HEK293 (cell line): ENCODE results near the gene SQSTM1.
A peak's percentile ranks its signal among the peaks of the same experiment; 100 is the strongest.

Experiments
- CTCF ChIP-seq: fragments of 450-650 bp; formaldehyde crosslinking; IDR thresholded peaks from 2 replicates; pipeline ENCODE4 v1.5.1; 2016; ENCODE audit warnings: missing biosample characterization, missing genetic modification characterization
- EGR2 ChIP-seq: fragments of 450-650 bp; formaldehyde crosslinking; IDR thresholded peaks from 2 replicates; pipeline ENCODE4 v1.5.1; 2016; ENCODE audit warnings: low read depth, missing biosample characterization, missing genetic modification characterization
- HIC1 ChIP-seq: fragments of 450-650 bp; formaldehyde crosslinking; IDR thresholded peaks from 2 replicates; pipeline ENCODE4 v1.5.1; 2016; ENCODE audit warnings: missing biosample characterization, missing genetic modification characterization
- KLF1 ChIP-seq: fragments of 450-650 bp; formaldehyde crosslinking; IDR thresholded peaks from 2 replicates; pipeline ENCODE4 v1.5.1; 2016; ENCODE audit warnings: missing biosample characterization, missing genetic modification characterization
- KLF7 ChIP-seq: fragments of 450-650 bp; formaldehyde crosslinking; IDR thresholded peaks from 2 replicates; pipeline ENCODE4 v1.5.1; 2016; ENCODE audit warnings: missing biosample characterization, missing genetic modification characterization, borderline replicate concordance
- PATZ1 ChIP-seq: fragments of 450-650 bp; formaldehyde crosslinking; IDR thresholded peaks from 2 replicates; pipeline ENCODE4 v1.5.1; 2016; ENCODE audit warnings: missing biosample characterization, missing genetic modification characterization
- SALL2 ChIP-seq: fragments of 450-650 bp; formaldehyde crosslinking; IDR thresholded peaks from 2 replicates; pipeline ENCODE4 v1.5.0; 2017; ENCODE audit warnings: missing biosample characterization, mild to moderate bottlenecking, missing genetic modification characterization, borderline replicate concordance
- TSHZ1 ChIP-seq: fragments of 450-650 bp; formaldehyde crosslinking; IDR thresholded peaks from 2 replicates; pipeline ENCODE4 v1.5.1; 2016; ENCODE audit warnings: missing biosample characterization, missing genetic modification characterization, borderline replicate concordance
- ZNF169 ChIP-seq: fragments of 450-650 bp; formaldehyde crosslinking; IDR thresholded peaks from 2 replicates; pipeline ENCODE4 v1.5.1; 2016; ENCODE audit warnings: missing biosample characterization, missing genetic modification characterization
- ZNF184 ChIP-seq: fragments of 450-650 bp; IDR thresholded peaks from 2 replicates; pipeline ENCODE4 v1.5.1; 2018; ENCODE audit warnings: missing biosample characterization, mild to moderate bottlenecking, missing genetic modification characterization
- ZNF19 ChIP-seq: fragments of 450-650 bp; formaldehyde crosslinking; IDR thresholded peaks from 2 replicates; pipeline ENCODE4; 2016; ENCODE audit warnings: missing biosample characterization, missing genetic modification characterization, low read depth
- ZNF223 ChIP-seq: fragments of 450-650 bp; formaldehyde crosslinking; IDR thresholded peaks from 2 replicates; pipeline ENCODE4 v1.5.1; 2016; ENCODE audit warnings: missing biosample characterization, missing genetic modification characterization
- ZNF335 ChIP-seq: fragments of 450-650 bp; formaldehyde crosslinking; conservative IDR thresholded peaks from 2 replicates; pipeline ENCODE4 v1.5.1; 2016; ENCODE audit warnings: missing biosample characterization, missing genetic modification characterization
- ZNF341 ChIP-seq: fragments of 450-650 bp; formaldehyde crosslinking; IDR thresholded peaks from 2 replicates; pipeline ENCODE4; 2016; ENCODE audit warnings: low read depth, missing biosample characterization, missing genetic modification characterization
- ZNF354C ChIP-seq: fragments of 450-650 bp; formaldehyde crosslinking; IDR thresholded peaks from 2 replicates; pipeline ENCODE4 v1.5.1; 2016; ENCODE audit warnings: missing biosample characterization, missing genetic modification characterization, low read depth, borderline replicate concordance
- ZNF366 ChIP-seq: fragments of 450-650 bp; formaldehyde crosslinking; conservative IDR thresholded peaks from 2 replicates; pipeline ENCODE4 v1.5.1; 2016; ENCODE audit warnings: missing biosample characterization, missing genetic modification characterization
- ZNF416 ChIP-seq: fragments of 450-650 bp; formaldehyde crosslinking; IDR thresholded peaks from 2 replicates; pipeline ENCODE4 v1.5.1; 2016; ENCODE audit warnings: missing biosample characterization, missing genetic modification characterization
- ZNF610 ChIP-seq: fragments of 450-650 bp; formaldehyde crosslinking; IDR thresholded peaks from 2 replicates; pipeline ENCODE4 v1.5.1; 2016; ENCODE audit warnings: missing biosample characterization, missing genetic modification characterization, borderline replicate concordance
- ZNF645 ChIP-seq: fragments of 450-650 bp; formaldehyde crosslinking; IDR thresholded peaks from 2 replicates; pipeline ENCODE4; 2016; ENCODE audit warnings: missing biosample characterization, missing genetic modification characterization
- ZNF677 ChIP-seq: fragments of 450-650 bp; IDR thresholded peaks from 2 replicates; pipeline ENCODE4 v1.5.0; 2018; ENCODE audit warnings: missing biosample characterization, mild to moderate bottlenecking, missing genetic modification characterization, moderate library complexity
- ZNF692 ChIP-seq: fragments of 450-650 bp; formaldehyde crosslinking; IDR thresholded peaks from 2 replicates; pipeline ENCODE4 v1.5.1; 2016; ENCODE audit warnings: missing biosample characterization, missing genetic modification characterization
- ZNF701 ChIP-seq: fragments of 450-650 bp; formaldehyde crosslinking; IDR thresholded peaks from 2 replicates; pipeline ENCODE4 v1.5.1; 2016; ENCODE audit warnings: missing biosample characterization, missing genetic modification characterization
- ZSCAN18 ChIP-seq: fragments of 450-650 bp; formaldehyde crosslinking; IDR thresholded peaks from 2 replicates; pipeline ENCODE4 v1.5.1; 2016; ENCODE audit warnings: missing biosample characterization, missing genetic modification characterization

SQSTM1 gene

GRCh38 chr5:179858586-179859427 lies 38.1 kb downstream of the SQSTM1 start, which contains the start of gene MRNIP (continued):
- TF ChIP-seq ZNF645 (tag by site-specific recombination) (no peak), KLF7 (tag by site-specific recombination) (peak; percentile 88; the same call in 1 of the 2 replicates), ZNF416 (tag by site-specific recombination) (no peak), ZNF335 (tag by site-specific recombination) (peak; percentile 79), ZNF366 (no peak), ZNF677 (tag by site-specific recombination) (no peak), ZSCAN18 (no peak; the same call in 1 of the 2 replicates), EGR2 (tag by site-specific recombination) (peak; percentile 94), HIC1 (tag by site-specific recombination) (no peak), ZNF341 (tag by site-specific recombination) (no peak), KLF1 (tag by site-specific recombination) (peak; percentile 74; the same call in 1 of the 2 replicates), ZNF692 (peak; percentile 45; the same call in 1 of the 2 replicates), PATZ1 (peak; percentile 80), ZNF223 (tag by site-specific recombination) (no peak), ZNF610 (peak; percentile 79), SALL2 (tag by site-specific recombination) (no peak), ZNF169 (tag by site-specific recombination) (no peak), TSHZ1 (no peak), ZNF19 (no peak), CTCF (tag by site-specific recombination) (no peak; the same call in 1 of the 2 replicates), ZNF701 (tag by site-specific recombination) (no peak), ZNF184 (tag by site-specific recombination) (no peak), ZNF354C (tag by site-specific recombination) (no peak)
